Effector CD4-positive, alpha-beta T cell (primary cell): ENCODE data around the gene HLA-B.
A peak's percentile ranks its signal among the peaks of the same experiment; 100 is the strongest.

ENCODE experiments used
- DNase-seq: peaks from one replicate; pipeline ENCODE4 v3.0.0-alpha.2; 2020

Gene HLA-B

DNA sequence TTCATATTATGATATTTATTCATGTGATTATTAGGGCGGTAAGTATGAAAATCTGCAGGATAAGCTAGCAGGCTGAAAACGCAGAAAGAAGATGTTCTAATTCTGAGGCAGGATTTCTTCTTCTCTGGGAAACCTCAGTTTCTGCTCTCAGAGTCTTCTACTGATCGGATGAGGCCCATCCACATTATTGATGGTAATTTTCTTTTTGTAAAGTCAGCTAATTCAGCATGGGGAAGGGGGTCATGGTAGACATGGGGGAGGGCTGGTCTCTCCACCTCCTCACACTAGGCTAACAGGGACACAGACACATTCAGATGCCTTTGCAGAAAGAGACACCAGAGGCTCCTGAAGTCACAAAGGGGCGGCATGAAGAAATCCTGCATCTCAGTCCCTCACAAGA is 24.7 kb upstream of the HLA-B start:
- DNase-seq, result no peak

DNA sequence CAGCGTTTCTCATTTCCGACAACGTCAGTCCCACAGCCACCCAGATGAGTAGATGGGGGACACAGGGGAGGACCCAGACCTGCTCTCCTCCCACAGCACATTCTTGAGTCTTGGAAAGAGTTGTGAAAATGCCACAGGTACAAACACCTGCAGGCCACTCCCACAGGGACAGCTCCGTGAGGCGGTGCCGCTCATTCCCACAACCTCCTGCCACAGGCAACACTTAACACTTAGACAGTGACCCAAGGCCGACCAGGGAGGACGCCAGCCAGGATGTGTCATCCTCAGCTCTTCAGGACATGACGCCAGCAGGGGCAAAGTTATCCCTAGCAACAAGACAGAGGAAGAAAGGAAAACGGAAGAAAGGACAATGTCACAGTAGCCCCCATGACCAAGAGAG is 22.9 kb upstream of the HLA-B start:
- no peak for DNase-seq

DNA sequence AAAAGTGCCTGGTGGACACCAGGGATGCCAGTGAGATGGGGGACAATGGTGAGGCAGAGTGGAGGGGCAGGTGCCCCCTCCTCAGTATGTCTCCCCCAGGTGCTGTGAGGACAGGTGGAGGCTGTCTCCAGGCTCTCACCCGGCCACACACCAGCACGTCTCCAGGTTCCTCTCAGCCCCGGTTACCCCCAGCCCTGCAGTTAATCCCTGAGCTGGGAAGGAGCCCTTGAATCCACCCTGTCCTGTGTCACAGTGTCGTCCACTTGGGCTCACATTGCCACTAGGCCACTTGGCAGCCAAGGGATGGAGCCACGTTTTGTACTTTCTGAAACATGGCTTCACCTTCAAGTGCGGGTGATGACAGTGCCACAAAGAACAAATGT is 21.7 kb upstream of the HLA-B start:
- DNase-seq, result no peak

DNA sequence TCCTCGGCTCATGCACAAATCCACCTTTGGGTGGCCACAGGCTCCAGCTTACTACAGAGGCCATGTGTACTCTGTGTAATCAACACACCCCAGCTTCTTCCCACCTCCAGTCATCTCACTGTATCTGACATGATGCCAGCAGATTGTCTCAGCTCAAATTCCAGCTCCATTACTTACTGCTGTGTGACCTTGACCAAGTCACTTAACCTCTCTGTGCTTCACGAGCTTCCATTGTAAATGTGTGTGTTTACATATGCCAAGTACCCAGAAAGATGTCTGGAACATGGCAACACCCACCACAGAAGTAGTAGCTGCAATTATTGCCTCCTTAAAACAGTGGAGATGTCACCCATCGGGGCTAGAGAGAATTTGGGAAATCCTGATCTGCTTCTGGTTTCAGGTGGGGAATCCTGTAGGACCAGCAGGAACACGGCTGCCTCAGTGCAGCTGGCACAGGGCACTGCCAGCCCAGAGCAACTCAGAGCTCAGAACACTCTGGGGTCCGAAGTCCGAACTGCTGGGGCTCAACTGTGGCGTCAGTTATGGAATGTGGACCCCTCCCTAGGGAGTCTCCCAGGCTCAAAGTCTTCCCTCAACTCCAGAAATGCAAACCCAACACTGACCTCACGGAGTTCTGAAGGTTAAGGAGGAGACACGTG is 21.2 kb upstream of the HLA-B start:
- no peak for DNase-seq

DNA sequence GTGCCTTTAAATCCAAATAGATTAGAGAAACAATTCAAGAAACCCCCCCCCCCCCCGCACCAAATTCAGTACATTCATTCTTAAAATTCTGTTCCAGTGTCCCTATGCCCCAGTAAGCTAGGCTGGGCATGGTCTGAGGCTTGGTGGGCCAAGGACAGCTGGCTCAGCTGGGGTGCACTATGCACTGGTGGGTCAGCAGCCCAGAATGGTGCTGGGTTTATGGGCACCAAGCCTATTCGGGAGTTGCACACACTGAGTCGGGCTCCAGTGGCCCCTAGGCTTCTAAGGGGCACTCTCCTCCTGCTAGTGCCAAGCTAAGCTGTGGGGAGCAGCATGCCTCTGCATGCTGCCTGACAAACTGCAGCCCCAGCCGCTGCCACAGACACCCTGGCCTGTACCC is 20.1 kb upstream of the HLA-B start:
- DNase-seq, result no peak

DNA sequence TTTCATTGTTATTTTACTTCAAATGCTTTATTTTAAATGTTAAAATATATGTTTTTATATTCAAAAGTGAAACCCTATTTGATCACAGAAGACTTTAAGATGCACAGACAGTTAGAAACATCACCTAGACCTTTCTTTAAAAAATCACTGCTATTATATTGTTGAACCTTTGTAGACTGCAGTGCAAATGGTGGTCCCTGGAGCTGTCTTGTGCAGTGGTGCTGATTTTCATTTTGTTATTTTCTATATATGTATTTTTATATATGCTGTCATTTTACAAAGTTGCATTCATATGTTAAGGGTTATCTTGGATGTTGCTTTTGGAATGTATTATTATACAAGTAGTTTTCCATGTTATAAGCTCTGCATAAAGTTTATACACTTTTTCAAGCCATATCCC is 18.7 kb upstream of the HLA-B start:
- no peak for DNase-seq

DNA sequence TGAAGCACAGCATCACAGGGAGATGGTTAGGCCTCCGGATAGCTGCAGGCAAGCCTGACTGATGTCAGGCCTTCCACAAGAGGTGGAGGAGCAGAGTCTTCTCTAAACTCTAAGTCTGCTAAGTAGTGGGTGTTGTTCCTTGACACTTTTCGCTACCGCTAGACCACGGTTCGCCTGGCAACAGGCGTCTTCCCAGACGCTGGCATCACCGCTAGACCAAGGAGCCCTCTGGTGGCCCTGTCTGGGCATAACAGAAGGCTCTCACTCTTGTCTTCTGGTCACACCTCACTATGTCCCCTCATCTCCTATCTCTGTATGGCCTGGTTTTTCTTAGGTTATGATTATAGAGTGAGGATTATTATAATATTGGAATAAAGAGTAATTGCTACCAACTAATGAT is 17.1 kb upstream of the HLA-B start:
- peak; percentile 24 for DNase-seq

DNA sequence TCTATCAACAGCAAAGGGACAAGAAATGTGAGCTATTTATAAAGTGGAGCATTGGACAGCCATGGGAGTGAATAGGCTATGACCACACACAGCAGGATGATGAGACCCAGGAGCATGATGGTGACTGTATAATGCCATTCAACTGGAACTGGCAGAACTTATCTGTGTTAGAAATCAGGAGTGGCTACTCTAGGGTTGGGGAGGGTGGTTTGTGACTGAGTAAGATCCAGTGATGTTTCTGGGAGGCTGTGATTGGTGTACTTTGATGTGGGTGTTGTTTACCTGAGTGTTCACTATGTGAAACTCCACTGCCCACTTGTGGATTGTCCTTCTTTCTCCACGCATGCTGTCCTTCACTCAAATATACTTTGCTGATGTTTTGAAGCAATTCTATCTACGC is 11.5 kb upstream of the HLA-B start:
- no peak for DNase-seq

DNA sequence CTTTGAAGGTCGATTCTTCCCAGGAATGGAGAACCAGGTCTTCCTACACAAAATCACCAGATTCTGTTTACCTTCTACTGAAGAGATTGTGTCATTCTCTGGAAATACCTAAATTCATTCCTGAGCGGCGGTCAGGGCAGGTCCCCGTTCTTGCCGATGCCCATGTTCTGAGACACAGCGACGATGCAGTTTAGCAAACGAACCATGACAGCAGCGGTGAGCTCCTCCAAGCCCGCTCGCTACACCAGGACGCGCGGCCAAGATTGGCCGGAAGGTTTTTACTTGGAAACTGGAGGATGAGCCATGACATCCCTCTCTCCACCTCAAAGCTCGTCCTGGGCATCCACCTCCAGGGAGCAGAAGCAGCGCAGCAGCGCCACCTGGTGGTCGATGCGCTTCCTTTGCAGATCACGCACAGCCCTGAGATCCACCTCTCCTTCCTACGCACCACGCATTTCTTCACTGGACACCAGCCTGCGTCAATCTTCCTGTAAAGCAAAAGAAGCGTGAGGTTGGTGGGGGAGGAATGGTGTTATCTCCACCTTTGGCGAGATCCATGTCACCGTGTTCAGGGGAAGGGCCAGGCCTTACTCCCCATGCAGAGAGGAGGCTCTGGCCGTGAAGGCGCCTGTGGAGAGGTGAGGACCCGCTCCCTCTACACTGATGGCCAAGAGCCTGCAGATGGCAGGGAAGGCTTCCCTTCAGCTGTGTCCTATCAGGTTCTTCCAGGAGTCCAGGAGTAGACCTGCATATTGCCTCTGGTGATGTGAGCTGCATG is 9.9 kb upstream of the HLA-B start:
- peak; percentile 94 for DNase-seq

DNA sequence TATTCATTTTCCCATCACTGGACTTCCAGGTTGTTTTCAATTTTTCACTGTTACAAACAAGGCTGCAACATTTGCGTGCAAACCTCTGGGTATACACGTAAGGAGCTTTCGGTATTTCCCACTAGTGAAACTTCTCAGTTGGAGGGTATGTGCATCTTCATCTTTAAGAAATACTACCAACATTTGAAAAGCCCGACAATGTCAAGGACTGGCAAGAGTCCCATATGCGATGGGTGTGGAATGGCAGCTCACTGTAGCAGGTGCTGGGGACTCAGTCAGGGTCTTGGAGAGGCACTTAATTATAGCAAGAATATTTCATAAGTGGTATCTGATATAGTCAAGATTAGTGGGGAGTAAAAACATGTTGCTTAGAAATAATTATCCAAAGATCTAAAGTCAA is 8.9 kb upstream of the HLA-B start:
- no peak for DNase-seq

DNA sequence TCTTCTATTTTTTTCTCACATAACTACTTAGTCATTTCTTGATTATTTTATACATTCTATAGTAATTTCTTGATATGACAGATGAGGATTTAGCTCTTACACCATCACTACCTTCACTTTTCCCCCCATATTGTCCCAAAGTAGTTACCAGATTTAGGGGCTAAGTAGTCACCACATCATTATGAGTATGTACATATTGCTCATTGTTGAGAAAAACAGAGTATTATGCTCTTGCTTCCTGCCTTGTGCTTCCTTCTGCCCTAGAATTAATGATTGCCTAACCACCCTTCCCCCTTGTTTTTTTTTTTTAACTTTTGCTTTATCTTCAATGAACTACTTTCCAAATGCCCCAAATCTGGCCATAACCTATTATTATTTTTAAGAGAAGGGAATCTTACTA is 6.8 kb upstream of the HLA-B start:
- no peak for DNase-seq

DNA sequence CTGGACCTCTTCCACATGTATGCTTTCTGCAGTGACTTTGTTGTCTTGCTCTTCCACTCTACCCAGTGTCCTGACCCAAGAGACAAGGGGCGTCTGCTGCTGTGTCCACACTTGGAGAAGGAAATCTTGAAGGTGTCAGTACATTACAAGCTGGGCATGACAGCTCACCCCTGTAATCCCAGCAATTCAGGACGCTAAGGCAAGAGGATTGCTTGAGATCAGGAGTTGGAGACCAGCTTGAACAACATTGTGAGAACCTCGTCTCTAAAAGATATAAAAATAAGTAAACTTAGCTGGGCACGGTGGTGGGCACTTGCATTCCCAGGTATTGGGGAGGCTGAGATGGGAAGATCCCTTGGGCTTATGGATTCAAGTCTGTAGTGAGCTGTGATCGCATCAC is 5.8 kb upstream of the HLA-B start:
- DNase-seq, result no peak

DNA sequence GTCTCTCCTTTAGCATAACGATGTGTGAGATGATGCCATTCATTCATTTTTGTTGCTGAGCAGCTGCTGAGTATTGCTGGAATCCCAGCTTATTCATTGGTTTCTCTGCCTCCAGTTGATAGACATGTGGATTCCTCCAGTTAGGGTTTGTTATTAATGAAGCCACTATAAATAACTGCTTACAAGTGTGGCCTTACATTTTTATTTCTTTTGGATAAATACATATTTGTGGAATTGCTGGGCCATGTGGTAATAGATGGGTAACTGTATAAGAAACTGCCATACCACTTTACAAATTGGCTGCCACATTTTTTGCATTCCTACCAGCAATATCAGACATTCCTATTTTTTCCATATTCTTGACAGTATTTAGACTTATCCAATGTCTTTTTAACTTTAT is 2.6 kb upstream of the HLA-B start:
- no peak for DNase-seq

DNA sequence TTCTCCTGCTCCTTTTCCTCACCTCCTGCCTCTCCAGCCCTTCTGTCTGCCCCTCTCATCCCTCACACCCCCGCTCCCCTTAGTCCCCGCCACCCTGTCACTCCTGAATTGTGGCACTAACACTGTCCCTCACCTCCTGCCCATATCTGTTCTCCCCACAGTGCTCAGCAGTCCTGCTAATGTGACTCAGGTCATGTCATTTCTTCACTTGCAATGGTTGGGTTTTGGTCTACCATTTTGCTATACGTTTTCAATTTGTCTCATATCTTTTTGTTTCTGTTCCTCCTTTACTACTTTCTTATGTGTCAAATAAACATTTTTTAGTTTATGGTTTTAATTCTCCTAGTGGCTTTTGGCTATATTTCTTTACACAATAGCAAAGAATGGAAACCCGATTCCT is 1.3 kb upstream of the HLA-B start:
- no peak for DNase-seq

DNA sequence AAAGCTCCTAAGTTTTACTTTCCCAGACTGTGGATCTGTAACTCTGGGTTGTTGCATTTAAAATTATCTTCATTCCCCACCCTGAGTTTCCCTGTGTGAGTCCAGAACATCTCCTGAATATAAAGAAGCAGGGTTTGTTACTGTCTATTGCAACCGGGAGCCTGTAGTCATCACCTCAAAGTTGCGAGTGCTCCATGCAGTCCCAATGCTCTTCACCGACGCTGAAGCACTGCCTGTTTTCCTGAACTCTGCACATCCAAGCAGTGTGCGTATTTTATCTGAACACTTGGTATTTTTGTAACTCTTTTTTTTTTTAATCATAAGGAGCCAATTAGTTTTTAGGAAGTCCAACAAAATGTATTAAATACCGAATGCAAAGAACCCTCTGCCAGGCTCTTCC is 907 bp upstream of the HLA-B start:
- DNase-seq, result no peak

DNA sequence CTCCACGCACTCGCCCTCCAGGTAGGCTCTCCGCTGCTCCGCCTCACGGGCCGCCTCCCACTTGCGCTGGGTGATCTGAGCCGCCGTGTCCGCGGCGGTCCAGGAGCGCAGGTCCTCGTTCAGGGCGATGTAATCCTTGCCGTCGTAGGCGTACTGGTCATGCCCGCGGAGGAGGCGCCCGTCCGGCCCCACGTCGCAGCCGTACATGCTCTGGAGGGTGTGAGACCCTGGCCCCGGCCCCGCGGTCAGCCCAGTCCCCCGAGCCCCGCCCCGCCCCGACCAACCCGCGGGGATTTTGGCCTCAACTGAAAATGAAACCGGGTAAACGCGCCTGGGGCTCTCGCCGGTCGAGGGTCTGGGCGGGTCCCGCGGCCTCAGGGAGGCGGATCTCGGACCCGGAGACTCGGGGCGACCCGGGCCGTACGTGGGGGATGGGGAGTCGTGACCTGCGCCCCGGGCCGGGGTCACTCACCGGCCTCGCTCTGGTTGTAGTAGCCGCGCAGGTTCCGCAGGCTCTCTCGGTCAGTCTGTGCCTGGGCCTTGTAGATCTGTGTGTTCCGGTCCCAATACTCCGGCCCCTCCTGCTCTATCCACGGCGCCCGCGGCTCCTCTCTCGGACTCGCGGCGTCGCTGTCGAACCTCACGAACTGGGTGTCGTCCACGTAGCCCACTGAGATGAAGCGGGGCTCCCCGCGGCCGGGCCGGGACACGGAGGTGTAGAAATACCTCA is 598 bp downstream of the HLA-B start:
- peak; percentile 18 for DNase-seq

DNA sequence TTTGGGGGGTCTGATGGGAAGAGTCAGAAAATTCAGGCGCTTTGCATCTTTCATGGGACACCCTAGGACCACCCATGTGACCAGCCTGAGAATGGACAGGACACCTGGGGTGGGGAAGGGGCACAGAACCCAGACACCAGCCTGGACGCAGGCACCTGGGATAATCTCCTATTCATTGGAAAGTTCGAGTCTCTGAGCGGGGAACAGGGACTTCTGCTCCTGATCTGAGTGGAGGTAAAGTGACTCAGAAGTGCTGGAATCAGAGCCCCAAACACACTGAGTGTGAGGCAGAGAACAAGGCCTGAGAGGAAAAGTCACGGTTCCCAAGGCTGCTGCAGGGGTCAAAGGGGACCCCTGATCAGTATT is 1.4 kb downstream of the HLA-B start:
- no peak for DNase-seq

DNA sequence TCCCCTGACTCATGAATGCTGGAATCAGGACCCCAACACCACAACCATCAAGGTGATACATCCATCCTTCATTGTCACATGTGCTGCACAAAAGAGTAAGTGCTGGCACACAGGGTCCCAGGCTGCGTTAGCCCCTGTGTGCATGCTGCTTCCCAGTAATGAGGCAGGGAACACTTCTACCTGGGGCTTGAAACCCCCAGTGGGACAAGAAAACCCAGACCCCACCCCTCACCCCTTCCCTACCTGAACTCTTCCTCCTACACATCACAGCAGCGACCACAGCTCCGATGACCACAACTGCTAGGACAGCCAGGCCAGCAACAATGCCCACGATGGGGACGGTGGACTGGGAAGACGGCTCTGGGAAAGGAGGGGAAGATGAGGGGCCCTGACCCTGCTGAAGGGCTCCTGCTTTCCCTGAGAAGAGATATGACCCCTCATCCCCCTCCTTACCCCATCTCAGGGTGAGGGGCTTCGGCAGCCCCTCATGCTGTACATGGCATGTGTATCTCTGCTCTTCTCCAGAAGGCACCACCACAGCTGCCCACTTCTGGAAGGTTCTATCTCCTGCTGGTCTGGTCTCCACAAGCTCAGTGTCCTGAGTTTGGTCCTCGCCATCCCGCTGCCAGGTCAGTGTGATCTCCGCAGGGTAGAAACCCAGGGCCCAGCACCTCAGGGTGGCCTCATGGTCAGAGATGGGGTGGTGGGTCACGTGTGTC is 2.0 kb downstream of the HLA-B start:
- no peak for DNase-seq

DNA sequence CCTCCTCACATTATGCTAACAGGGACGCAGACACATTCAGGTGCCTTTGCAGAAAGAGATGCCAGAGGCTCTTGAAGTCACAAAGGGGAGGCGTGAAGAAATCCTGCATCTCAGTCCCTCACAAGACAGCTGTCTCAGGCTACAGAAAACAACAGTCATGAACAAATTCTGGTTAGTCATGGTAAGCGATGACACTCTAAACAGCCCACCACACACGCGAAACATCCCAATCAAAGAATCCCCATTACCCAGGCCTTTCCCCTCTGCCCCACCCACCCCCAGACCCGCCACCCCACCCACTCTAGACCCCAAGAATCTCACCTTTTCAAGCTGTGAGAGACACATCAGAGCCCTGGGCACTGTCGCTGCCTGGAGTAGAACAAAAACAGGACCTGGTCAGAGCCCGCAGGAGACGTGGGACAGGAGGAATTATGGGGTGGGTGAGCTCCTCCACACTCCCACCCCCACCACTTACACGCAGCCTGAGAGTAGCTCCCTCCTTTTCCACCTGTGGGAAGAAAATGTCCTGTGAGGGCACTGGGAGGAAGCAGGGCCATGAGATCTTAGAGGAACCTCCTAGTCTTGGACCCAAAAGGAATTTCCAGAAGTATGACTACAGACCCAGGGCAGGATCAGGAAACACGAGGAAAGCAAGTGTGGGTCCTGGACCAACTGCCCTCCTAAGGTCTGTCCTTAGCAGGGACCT is 2.7 kb downstream of the HLA-B start:
- no peak for DNase-seq

DNA sequence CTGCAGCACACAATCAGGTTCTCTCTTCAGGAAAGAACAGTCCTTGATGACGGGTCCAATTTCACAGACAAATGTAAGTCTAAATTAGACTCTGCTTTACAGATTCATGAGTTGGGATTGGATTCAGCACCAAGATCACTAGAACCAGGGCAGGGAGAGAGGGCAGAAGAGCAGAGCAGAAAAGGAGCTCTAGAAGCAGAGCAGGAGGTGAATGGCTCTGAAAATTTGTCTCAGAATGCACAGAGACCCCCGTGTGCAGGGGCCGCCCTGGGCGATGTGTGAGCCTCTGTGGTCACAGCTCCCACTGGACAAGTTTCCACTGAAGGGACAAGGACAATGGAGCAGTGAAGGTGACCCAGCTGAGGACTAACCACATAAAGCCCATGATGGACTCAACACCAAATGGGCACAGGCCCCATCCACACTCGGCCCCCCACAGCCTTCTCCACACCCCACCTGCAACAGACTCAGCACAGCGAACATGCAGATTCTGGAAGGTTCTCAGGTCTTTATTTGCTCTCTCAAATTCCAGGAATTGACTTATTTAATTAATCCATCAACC is 3.5 kb downstream of the HLA-B start:
- no peak for DNase-seq

DNA sequence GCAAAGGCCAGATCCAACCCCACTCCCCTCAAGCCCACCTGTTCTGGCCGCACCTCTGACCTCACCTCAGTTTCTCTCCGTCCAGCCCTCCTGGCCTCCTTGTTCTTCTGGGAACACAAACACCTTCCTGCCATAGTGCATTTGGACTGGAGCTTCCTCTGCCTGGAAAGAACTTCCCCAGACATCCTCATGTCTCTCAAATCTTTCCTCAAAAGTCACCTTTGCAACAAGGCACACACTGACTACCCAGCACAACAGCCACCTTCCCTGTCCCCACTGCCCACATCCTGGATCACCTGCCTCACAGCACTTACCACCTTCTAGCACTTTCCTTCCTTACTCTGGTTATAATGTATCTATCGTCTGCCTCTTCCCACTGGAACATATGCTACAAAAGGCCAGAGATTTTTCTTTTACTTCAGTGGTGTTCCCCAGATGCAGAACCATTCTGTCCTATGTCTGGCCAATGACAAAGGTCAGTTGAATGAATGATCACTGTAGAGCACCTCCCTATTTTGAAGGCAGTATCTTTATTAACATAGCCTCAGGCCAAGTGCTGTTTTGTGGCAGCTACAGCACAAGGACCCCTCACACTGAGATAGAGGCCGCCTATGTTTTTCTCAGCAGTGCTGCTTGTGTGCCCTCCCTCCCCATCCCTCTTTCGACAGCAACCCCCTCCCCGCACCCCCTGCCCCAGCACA is 4.1 kb downstream of the HLA-B start:
- no peak for DNase-seq

DNA sequence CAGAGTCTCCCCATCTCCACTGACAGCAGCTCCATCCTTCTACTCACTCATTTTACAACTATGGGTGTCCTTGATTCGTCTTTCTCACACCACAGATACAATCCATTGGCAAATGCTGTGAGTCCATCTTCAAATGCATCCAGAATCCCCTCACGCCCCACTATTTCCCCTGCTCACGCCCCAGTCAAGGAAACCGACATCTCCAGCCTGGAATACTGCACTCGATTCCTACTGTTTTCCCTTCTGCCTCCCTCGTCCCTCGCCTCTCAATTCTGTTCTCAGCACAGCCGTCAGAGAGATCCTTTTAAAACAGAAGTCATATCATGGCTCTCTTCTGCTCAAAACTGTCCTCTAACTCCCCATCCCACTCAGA is 4.7 kb downstream of the HLA-B start:
- no peak for DNase-seq
